Raji (cell line): Measurements from ENCODE around the gene TM2D1.

ENCODE experiments used
- POLR2A ChIP-seq: IDR thresholded peaks from 2 replicates; pipeline ENCODE4 v1.6.1; 2011; ENCODE audit warnings: low read depth, low read length, control low read depth; ENCODE audit not compliant: insufficient read depth

Gene TM2D1

DNA sequence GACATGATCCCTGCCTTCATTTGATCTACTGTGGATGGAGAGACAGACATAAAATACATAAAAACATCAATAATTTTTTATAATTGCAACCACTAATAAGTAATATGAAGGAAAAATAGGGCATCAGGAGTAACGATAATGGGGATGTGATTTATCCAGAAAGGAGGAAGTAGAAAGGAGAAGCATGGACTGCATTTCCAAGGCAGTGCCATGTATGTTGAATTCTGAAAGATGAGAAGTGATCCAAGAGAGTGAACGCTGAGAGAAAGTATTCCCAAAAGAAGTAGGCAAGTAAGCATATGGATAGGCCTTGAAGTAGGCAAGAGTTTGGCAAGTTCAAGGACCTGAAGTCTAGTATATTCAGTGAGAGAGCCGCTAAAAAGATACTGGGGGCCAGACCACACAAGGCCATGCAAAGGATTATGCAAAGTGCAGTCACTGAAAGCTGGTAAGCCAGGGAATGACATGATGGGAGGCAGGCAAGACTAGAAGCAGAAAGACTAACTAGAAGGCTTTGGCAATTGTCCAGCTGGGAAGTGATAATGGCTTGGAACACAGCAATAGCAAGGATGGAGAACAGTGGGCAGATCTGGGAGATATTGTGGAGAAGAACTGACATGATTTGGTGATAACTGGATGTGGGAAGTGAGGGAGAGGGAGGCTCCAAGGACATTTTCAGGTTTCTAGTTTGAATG is 85.9 kb downstream of the TM2D1 start:
- TF ChIP-seq POLR2A: no peak

DNA sequence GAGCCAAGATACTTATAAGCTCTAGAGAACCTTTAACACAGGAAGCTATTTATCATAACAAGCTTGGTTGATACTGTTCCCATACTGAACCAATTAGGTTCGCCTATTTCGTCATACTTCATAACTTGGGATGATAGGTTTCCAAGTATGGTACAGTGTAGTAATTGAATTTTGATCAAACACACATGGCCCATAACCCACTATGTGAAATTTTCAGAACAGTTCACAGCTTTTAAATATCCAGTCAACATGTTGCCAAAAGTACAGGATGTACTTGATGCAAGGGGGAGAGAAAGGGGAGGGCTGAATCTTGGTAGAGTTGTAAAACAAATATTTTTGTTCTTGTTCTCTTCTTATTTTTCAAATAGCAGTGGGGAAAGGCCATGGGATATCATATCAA is 86.6 kb downstream of the TM2D1 start:
- TF ChIP-seq POLR2A: no peak

DNA sequence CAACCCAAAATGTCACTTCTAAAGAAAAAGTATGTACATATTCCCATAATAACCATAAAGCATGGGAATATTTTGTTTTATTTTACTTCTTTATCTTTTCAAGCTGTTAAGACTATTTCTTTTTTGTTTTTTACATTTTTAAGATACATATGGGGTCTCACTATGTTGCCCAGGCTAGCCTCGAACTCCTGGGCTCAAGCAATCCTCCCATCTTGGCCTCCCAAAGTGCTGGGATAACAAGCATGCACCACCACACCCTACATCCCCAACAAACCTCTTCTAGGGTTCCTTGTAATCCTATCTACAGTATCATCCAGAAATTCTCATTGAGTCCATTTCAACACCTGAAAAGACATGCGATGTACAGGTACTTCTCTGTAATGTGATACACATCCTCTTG is 87.5 kb downstream of the TM2D1 start:
- no peak for TF ChIP-seq POLR2A

DNA sequence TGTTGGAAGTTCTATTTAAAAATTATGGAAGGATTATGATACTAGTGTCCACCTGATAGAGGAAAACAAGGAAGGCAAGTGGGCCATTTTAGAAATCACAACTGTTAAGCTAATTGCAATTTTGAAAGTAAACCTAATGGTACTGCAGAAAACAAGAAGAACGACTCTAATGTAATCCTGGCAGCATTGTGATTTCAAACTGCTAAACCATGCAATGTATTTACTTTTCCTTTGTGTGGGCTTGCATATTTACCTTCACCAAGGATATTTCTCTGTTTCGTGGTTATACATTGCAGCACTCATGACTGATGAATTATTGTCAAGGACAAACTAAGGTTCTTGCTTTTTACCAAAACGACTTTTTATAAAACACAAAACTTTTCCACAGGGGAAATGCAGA is 88.1 kb downstream of the TM2D1 start:
- no peak for TF ChIP-seq POLR2A

DNA sequence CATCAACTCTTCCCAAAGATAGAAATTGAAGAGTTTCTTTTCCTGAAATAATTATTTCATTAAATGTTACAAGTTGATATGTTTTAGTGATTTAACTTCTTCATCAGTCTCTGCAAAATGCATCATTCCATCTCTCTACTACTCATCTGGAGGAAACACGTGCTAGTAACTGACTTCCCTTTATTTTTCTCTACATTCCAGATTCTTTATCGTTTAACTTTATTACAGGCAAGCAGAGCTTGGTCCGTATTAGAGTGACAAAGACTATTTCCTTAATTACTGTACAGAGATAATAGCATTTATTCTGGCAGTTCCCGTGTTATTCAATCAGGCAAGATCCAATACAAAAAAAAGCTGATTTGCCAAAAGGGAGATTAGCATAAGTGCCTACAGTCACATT is 88.6 kb downstream of the TM2D1 start:
- no peak for TF ChIP-seq POLR2A

DNA sequence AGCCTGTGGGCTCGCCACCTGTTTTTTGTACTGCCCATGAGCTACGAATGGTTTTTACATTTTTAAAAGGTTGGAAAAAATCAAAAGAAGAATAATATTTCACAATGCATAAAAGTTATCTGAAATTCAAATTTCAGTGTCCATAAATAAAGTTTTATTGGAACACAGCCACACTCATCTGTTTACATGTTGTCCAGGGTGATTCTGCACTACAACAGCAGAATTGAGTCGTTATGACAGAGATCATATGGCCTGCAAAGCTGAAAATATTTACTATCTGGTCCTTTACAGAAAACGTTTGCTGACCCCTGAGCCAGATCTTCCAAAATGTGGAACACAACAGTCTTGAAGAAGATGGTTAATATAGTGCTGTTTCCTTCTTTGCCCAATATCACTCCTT is 89.4 kb downstream of the TM2D1 start:
- no peak for TF ChIP-seq POLR2A

DNA sequence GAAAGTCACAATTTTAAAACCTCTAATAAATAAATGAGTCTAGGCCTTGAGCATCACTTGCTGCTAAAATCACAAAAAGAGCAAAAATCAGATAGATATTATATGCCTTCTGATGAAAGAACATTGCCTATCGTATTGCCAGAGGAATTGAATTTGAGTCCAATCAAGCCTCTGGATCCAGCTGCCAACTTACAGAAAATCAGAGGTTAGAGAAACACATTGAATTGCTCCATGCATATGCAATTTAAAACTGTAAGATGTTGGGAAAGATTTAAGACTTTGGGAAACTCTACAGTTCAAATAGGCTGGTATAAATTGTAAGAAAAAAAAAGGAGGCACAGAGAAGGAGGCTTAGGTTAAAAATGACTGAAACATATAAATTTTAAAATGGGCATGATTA is 93.5 kb downstream of the TM2D1 start:
- no peak for TF ChIP-seq POLR2A
